ENCODE measurements around the gene LAIR2.
"Not testable (repeated sequence)": the region's sequence is repeated elsewhere in the genome, so short reads cannot be mapped to it uniquely, and the experiment has no call there.

The LAIR2 gene

DNA sequence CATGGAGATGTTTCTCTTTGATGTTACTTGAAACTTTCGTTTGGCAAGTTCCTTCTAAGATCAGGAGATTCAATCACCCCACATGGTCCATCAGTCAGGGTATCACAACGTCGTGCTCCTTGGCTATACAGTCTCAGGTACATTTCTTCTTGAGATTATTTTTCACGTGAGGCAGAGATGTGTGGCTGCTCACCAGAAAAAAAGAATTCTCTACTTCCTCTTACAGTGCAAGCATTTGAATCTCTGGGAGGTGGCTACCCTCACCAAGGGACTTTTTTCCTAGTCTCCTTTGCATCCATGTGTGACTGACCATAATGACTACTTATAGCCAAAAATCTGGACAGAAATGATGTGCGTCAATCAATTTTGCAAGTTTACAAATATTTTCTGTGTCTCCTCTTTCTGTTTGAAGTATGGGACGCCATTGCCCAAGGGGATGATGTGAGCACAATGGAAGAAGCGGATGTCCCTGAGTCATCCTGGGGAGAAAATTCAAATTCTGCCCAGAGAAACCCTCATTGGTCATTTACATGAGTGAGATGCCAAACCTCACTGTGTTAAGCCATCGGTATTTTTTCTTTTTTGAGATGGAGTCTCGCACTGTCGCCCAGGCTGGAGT is 8.6 kb upstream of the LAIR2 start:
- no peak for DNase-seq

- DNase-seq: not testable (repeated sequence)
Measured at GRCh38 chr19:54495284-54495683, 7.3 kb upstream of the LAIR2 start.

DNA sequence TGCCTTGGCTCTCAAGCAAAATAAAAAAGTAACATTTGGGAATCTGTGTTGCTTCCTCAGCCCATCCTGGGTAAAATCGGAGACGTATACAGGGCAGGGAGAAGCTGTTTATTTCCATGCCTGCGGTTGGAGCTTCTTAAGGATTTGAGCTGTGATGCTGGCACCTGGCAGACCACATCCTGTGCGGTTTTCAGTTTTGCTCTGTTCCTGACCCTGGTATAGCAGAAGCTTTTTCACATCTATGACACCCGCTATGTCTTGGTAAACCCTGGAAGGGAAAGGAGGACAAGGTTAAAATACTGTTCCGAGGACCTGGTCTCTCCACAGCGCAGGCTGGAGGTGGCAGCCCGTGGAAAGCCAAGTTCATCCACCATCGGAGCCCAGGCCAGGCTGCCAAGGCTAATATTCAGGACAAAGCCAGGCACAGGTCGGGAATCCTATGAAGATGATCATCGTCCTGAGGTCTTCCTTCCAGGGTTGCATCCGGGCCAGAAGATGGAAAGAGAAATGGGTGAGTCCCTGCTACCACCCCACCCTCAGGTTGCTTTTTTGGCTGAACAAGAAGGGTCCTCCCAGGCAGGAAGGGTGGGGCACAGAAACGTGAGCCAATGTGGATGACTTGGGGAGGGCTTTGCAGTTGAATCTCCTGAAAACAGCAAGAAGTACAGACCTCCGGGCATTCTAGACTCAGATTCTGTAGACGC is 4.7 kb upstream of the LAIR2 start:
- not testable (repeated sequence) for DNase-seq

GRCh38 chr19:54498451-54498772 is 4.2 kb upstream of the LAIR2 start:
- DNase-seq: not testable (repeated sequence)

- DNase-seq: not testable (repeated sequence)
Measured at GRCh38 chr19:54505542-54505941, 2.9 kb downstream of the LAIR2 start.

GRCh38 chr19:54506079-54506478 is 3.4 kb downstream of the LAIR2 start:
- no peak for DNase-seq

DNA sequence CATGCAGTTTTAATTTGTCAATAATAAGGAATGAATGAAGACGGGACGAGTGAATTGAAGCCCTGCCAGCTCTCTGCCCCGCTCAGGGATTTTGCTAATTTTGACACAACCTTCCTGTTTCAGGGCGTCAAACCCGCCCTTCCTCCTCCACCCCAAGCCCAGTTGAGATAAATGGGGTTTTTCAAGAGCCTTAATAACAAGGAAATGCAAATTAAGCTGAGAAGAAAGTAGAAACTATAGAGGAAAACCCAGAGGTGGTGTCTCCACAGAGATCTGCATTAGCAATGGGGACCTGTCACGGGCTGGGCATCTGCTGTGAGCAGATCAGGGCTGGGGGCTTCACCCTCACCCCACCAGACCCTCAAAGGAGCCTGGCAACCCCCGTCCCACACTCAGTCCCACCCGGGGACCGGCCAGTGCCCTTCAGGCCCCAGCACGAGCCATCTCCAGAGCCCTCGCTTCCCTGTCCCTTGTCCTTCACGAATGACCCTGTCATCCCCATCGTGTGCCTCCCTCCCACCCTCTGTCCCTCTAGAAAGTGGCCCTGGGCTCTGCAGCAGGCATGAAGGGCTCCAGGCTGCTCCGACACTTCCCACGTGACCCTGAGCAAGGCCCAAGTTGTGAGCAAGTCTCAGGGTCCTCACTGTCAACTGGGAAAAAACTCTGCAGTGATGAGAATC is 4.5 kb downstream of the LAIR2 start:
- DNase-seq: not testable (repeated sequence)

DNA sequence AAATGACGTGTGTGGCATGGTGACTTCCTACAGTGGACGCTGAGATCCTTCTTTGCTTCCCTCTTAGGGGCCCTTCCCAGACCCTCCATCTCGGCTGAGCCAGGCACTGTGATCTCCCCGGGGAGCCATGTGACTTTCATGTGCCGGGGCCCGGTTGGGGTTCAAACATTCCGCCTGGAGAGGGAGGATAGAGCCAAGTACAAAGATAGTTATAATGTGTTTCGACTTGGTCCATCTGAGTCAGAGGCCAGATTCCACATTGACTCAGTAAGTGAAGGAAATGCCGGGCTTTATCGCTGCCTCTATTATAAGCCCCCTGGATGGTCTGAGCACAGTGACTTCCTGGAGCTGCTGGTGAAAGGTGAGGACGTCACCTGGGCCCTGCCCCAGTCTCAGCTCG is 5.2 kb downstream of the LAIR2 start:
- DNase-seq: no peak

GRCh38 chr19:54508487-54508886 is 5.9 kb downstream of the LAIR2 start:
- not testable (repeated sequence) for DNase-seq

- not testable (repeated sequence) for DNase-seq
Measured at GRCh38 chr19:54509200-54509940, 6.7 kb downstream of the LAIR2 start.

GRCh38 chr19:54515156-54515555 is 12.5 kb downstream of the LAIR2 start:
- no peak for DNase-seq

DNA sequence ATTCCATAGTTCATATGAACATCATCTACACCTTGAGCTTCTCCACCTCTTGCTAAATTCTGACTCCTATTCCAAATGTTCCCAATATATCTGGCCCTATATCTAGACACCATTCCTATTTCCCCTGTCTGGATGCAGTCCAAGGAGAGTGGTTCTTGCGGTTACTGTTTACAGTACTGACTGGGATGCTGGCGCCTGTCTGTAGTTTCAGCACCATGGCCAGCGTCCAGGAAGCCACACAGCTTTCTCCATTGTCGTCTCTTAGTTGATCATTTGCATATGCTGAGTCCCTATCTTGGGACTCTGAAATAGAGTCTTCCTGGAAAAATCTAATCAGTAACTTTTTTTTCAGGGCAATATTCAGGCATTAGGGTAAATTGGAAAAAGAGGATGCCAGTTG is 14.9 kb downstream of the LAIR2 start:
- DNase-seq: peak; percentile 36

GRCh38 chr19:54518844-54519243 is 16.2 kb downstream of the LAIR2 start:
- no peak for DNase-seq

DNA sequence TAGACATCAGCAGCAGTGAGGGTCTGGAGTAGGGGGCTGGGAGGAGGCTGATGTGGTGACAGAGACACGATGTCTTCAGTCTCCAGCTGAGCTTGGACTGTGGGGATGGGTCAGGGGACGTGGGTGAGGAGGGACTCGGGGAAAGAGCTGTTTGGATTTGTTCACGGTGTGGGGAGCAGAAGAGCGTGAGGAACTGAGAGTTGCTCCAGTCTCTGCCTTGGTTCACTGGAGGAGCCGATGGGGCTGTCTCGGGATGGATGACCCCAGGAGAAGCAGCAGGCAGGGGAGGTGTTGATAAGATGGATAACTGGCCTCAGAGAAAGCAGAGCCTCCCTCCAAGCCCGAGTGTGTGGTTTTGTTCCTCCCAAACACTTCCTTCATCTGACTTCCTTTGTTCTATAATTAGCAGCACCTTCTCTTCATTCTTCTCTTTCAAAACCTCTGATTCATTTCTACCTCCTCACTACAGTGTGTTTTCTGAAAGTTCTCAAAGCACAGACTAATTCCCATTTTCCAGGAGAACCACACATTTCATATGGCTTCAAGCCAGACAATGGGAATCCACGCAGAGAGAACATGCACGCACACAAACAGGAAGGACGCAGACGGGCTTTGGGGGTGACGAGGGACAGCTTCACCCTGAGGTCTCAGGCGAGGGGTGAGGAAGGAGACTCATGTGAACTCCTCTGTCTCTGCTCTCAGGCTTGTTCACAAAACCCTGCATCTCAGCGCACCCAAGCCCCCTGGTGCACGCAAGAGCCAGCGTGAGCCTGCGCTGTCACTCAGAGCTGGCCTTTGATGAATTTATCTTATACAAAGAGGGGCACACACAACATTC is 18.6 kb downstream of the LAIR2 start:
- DNase-seq: no peak

DNA sequence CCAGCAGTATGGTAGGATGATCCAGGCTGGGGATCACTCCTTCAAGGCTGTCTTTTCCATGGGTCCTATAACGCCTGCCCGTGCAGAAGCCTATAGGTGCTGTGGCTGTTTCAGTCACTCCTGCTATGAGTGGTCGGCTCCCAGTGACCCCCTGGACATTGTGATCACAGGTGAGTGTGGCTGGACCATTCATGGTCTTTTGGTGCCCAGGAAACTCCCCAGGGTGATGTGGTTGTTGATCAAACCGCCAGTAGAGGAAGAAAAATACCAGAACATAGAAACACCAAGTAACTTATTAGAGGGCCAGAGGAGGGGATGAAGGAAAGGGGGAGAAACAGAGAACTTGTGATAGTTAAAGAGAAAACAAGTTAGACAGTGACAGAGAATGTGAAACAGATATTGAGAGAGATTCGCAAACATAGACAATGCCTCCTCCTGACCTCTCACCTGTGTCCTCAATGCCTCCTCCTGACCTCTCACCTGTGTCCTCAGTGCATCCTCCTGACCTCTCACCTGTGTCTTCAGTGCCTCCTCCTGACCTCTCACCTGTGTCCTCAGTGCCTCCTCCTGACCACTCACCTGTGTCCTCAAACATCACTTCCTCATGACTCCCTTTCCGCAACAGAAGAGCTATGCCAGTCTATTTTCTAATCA is 19.4 kb downstream of the LAIR2 start:
- DNase-seq: no peak

GRCh38 chr19:54523403-54523802 is 20.8 kb downstream of the LAIR2 start:
- DNase-seq: no peak

- no peak for DNase-seq
Measured at GRCh38 chr19:54525636-54526035, 23.0 kb downstream of the LAIR2 start.

DNA sequence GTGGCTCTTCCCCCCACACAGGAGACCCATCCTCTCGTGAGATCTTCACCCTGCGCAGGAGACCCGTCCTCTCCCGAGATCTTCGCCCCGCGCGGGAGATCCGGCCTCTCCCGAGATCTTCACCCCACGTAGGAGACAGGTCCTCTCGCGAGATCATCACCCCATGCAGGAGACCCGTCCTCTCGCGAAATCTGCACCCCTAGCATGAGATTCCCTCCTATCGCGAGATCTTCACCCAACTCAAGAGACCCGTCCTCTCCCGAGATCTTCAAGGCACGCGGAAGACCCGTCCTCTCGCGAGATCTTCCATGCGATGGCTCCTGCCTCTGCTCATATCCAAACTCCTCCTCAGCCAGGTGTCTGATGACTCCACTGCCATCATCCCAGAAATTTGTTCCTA is 24.3 kb downstream of the LAIR2 start:
- DNase-seq: no peak

GRCh38 chr19:54530866-54531265 is 28.2 kb downstream of the LAIR2 start:
- DNase-seq: no peak

DNA sequence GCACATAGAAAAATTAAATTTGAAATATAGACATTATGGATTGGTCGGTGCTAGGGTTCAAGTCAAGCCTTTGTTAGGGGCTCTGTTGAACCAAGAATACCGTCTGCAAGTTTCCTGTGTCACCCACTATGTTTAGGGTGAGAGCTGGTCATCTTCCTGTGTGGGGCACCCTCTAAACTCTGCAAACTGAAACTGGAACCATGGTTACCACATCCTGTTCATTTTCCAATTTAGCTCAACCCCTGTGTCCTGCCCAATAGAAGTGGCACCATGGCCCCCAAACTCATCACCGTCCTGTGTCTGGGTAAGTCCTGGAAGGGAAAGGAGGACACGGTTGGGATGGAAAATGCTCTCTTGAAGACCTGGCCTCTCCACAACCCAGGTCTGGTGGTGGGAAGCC is 29.9 kb downstream of the LAIR2 start:
- DNase-seq: no peak

- no peak for DNase-seq
Measured at GRCh38 chr19:54533476-54533875, 30.8 kb downstream of the LAIR2 start.

GRCh38 chr19:54534156-54534555 is 31.5 kb downstream of the LAIR2 start:
- no peak for DNase-seq
